Measurements from ENCODE around the gene HTD2.

HTD2 gene

DNA sequence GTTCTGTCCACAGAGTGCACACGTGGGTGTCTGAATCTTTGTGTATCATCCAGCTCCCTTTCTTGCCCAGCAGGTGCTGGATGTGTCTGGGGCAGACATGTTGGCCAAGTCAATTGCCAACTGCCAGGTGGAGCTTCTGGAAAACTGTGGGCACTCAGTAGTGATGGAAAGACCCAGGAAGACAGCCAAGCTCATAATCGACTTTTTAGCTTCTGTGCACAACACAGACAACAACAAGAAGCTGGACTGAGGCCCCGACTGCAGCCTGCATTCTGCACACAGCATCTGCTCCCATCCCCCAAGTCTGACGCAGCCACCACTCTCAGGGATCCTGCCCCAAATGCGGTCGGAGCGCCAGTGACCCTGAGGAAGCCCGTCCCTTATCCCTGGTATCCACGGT, 12.8 kb upstream of the HTD2 start:
- no peak for DNase-seq

DNA sequence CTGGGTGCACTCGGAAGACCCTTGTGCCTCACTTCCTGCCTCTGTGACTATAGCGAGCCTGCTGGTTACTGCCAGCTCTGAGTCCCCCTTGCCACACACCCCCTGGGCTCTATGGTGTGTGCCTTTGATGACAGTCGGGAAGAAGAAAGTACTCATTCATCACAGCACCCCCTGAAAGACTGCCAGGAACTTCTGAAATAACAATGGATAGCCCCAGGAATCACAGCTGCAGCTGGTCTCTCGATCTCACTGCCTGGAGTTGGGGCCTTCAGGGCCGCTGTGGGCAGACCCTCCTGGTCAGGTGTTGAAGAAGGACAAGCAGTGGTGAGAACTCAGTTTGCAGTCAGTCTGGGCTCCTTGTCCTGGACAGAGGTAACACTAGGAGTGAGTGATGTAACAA, 10.1 kb upstream of the HTD2 start:
- DNase-seq, result no peak

DNA sequence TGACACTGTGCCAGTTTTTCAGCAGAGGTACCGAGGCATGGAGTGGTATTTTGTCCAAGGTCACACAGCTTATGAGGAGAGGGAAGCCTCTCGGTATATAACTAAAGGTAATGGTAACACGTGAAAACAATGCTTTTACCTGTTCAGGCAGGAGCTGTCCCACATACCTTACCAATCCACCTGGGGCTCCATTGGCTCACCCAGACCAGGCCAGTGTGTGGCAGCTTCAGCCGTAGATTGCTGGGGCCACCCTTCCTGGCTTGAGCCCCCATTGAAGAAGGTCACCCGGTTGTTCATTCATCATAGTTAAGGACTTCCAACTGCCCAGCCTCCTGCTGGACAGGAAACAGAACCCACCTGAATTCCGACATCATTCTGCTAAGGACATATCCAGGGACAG, 9.5 kb upstream of the HTD2 start:
- DNase-seq, result no peak

DNA sequence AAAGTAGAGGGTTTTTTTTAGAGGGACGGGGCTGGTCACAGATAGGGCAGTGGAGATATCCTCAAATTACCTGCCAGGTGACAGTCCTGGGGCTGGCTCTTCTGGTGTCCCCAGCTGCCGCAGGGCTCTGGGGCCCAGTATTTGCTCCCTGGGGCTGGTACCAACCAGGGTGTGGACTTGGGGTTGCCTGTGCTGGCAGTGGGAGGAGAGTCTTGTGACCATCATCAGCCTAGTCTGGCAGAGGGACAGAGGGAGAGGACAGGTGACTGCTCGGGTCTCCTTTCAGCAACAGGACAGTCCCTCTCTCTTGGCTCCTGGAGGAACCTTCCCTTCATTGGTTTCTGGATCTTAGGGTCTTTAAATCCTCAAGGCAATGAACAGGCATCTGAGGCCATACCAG, 8.1 kb upstream of the HTD2 start:
- DNase-seq, result no peak

DNA sequence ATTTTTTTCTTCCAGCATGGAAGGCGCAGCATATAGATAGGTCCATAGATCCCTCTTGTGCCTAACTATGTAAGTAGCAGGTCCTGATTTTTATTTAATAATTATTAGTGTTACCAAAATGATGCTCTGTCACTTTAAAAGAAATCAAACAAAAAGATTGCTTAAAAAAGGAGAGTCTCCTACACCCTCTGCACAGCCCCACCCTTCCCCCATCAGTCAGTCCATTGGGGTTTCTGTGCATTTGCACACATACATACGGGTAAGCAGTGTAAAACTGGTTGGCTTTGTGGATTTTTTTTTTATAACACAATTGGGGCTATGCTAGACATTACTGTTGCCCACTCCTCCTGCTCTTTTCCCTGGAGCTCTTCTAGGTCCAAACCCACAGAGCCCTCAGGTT, 7.2 kb upstream of the HTD2 start:
- no peak for DNase-seq

DNA sequence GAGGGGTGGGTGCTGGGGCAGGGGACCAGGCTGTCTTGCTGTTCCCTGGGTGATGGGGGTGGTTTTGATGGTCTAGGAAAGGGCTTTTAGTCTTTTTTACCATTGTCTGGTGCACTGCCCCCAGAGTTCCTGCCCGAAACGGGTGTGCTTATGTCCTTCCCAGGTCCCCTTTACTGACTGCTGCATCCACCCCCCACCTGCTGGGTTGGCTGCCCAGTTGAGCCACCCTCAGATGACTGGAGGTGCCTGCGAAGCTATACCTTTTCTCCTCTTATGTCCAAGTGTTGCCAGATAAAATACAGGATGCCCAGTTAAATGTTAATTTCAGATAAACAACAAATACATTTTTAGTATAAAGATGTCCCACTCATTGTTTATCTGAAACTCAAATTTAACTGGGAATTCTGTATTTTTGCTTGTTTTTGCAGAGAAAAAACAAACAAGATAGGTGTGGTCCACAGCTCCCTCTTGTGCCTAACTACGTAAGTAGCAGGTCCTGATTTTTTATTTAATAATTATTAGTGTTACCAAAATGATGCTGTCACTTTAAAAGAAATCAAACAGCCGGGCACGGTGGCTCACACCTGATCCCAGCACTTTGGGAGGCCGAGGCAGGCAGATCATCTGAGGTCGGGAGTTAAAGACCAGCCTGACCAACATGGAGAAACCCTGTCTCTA, 6.3 kb upstream of the HTD2 start:
- no peak for DNase-seq

DNA sequence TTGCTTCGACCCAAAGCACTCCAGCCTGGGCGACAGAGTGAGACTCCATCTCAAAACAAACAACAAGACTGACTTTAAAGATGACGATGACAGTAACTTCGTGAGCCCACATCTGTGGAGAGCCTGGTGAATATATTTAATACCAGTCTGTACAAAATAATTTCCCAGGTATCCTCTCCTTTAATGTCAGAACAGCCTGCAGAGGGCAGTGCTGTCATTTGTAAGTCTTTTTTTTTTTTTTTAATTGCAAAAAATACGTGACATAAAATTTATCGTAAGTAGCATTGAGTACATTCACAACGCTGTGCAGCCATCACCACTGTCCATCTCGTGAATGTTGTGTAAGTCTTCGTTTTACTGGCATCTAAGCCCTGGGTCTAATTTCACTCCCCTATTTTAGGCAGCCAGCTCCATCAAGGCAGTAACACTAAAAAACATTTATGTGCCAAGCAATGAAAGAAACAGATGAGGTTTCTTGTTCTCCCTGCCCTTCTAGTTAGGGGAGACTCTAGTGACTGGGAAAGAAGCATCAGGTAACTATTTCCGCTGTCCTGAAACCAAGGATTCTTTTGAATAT, 1.4 kb downstream of the HTD2 start:
- no peak for DNase-seq

DNA sequence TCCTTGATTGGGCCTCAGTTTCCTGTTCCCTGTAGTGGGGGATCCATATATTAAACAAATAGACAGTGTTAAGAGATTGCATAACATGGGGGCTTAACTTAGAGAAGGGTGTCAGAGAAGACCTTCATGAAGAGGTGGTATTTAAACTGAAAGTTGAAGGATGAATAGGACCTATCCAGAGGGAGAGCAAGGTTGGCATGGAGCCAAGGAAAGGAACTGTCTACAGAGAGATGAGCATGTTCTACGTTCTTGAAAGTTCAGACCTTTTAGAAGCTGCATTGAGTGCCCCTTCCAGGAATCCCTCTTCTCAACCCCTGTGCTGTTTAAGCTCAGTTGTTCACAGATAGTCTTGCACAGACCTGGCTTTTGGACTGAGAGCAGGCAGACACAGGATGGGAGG, 2.4 kb downstream of the HTD2 start:
- no peak for DNase-seq

DNA sequence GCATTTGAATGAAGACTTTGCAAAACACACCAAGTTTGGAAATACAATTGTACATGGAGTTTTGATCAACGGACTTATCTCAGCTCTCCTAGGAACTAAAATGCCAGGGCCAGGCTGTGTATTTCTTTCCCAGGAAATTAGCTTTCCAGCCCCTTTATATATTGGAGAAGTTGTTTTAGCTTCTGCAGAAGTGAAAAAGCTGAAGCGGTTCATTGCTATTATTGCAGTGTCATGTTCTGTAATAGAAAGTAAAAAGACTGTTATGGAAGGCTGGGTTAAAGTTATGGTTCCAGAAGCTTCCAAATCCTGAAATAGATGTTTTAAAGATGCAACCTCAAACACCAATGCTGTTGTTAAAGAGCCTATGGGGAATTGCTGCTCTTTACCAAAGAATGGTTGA, 11.5 kb downstream of the HTD2 start:
- no peak for DNase-seq

DNA sequence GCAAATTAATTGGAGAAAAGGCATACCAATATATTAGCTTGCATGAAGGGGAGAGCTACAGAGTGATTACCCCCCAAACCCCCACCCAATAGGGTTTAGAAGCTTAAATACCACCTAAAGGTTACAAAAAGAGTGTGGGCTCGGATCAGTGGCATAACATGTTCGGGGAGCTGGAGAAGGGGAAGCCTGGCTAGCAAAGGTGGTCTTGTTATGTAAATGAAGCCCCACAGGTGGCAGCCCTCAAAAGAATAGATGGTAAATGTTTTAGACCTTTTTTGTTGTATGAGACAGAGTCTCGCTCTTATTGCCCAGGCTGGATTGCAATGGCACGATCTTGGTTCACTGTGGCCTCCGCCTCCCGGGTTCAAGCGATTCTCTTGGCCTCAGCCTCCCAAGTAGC, 15.5 kb downstream of the HTD2 start:
- DNase-seq, result no peak

DNA sequence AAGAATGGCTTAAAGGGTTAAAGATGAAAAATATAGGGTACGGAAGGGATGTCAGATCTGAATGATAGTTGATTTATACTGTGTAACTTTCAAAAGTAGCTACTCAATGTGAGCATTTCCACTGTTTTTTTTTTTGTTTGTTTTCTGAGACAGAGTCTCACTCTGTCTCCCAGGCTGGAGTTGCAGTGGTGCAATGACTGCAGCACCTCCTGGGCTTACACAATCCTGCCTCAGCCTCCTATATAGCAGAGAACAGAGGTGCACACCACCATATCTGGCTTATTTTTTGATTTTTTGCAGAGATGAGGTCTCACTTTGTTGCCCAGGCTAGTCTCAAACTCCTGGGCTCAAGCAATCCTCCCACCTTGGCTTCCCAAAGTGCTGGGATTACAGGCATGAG, 16.5 kb downstream of the HTD2 start:
- no peak for DNase-seq

DNA sequence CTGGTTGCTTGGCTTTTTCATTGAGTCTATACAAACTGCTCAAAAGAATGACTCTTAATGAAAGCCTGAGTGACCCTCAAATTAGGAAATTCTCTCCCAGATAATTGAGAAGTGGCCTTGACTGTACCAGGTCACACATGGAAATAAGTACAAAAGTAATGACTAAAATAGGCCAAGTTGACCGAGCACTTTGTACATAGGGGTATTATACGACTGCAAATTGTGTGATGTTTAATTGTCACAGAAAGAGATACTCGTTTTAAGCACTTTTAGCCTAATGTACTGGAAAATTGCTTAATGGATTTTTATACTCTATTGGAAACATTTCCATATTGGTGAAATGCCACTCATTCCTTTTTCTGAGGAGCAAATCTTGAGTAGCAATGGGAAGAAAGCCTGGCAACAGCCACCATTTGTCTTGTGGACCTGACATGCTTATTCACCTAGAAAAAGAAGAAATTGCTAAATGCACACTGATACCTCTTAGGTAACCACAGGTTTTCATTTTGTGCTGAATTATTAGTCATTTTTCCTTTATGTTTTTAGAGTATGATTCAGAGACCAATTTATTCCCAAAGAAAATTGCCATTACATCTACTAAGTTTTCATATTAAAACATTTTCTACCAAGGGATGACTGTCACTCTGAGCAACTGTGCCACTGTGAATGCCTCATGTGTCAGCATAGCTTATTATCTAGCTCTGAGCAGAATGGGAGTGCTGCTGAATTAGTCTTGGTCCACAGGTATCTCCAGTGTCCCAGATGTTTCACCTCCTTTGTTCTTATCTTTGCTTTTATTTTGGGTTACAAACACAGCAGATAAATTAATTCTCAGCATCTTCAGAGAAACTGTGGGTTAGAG, 17.4 kb downstream of the HTD2 start:
- no peak for DNase-seq

DNA sequence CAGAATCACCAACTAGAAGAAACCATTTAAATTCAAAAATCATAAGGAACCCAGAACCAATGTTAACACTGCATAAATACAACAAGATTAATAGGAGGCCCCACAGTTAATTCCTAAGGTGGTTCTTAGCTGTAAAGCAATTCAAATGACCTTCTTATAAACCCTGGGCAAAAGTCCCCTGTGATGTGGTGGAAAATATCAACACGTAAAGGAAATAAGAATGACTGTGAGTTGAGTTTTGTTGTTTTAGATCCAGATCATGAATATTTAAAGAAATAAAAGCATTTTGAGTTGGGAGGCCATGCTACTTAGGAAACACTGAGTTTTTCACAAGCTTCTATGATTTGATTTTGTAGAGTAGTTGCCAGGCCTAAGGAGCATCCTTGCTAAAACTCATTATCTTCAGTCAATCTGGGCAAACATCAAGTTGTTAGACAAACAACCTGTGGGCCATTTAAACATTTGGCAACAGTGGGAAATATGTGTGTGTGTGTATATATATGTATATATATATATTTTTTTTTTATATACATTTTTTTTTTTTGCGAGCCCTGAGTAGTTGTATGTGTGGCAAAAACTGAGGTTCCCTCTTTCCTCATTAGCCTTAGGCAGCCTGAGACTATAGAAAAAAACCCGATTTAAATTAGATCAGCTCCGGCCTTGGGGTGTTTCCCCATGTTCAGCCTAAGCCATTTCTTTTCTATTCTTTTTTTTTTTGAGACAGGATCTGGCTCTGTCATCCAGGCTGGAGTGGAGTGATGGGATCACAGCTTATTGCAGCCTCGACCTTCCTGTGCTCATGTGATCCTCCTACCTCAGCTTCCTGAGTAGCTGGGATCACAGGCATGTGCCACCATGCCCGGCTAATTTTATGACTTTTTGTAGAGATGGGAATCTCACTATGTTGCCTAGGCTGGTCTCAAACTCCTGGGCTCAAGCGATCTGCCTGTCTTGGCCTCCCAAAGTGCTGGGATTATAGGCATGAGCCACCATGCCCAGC, 18.4 kb downstream of the HTD2 start:
- no peak for DNase-seq

DNA sequence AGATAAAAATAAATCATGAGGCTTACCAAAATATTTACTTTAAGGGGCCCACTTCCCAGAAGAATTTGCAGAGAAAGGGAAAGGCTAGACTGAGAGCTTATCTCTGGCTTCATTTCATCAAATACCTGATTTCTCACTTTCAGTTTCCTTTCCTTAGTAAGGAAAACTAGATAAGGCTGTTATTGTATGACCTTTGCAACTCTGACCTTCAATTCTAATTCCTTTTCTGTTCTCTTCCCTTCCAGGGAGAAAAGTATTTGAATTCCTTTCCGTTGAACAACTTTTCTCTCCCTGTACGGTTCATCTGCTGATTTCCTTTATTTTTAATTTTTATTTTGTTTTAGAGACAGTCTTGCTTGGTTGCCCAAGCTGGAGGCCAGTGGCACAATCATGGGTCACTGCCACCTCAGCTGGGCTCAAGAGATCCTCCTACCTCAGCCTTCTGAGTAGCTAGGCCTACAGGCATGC, 19.2 kb downstream of the HTD2 start:
- DNase-seq, result no peak

DNA sequence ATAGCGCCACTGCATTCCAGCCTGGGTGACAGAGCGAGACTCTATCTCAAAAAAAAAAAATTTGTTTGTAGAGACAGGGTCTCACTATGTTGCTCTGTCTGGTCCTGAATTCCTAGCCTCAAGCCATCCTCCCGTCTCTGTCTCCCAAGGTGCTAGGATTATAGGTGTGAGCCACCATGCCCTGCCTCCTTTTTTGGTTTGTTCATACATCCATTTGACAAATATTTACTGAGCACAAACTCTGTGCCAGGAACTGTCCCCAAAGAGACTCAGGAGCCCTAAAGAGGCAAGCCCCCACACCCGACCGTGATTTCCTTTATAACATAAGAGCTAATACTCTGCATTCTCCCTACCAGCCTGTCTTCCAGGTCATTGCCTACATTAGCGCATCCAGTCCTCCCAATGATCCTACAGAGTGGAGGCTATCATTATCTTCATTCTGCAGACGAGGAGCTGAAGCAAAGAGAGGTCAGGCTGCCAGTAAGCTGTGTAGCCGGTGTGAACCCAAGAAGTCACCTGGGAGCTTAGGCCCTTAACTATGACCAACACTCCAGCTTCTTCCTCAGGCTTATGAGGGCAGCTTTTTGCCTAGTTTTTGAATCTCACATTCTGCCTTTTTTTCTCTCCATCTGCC, 20.1 kb downstream of the HTD2 start:
- DNase-seq, result no peak

DNA sequence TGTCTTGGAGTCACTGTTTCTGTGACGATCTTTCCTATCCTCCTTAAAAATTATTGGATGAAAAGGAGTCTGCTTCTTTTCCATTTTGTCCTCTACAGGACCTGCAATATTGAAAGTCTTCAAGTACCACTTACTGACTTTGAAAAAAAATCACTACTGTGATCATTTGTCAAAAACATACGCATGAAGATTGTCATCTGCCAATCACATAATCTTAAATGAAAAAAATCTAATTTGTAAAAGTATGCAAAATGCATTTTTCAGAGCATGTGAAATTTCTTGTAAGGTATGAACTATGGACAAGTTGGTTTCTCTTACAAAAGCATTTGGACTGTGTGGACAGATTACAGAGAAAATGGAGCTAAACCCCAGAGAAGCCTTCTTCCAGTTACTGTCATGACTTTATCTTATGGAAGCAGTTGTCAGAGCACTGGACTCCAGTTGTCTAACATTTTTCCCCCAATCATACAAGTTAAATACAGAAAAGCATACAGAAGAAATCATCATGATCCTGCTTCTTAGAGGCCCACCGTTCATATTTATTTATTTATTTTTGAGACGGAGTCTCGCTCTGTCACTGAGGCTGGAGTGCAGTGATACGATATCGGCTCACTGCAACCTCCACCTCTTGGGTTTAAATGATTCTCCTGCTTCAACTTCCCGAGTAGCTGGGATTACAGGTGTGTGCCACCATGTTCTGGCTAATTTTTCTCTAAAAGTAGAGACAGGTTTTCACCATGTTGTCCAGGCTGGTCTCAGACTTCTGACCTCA, 23.0 kb downstream of the HTD2 start:
- no peak for DNase-seq

DNA sequence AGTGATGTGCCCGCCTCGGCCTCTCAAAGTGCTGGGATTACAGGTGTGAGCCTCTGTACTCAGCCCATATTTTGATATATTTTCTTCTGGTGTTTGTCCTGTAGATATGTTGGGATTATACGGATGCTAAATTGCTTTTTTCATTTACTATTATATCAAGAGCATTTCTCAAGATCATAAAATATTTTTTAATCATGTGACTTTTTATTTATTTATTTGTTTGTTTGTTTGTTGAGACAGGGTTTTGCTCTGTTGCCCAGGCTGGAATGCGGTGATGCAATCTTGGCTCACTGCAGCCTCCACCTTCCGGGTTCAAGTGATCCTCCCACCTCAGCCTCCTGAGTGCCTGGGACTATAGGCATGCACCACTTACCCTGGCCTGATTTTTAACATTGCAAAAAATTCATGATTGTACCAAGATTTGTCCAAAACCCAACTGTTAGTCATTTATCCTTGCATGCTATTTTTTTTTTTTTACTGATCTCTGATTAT, 23.6 kb downstream of the HTD2 start:
- DNase-seq, result no peak

DNA sequence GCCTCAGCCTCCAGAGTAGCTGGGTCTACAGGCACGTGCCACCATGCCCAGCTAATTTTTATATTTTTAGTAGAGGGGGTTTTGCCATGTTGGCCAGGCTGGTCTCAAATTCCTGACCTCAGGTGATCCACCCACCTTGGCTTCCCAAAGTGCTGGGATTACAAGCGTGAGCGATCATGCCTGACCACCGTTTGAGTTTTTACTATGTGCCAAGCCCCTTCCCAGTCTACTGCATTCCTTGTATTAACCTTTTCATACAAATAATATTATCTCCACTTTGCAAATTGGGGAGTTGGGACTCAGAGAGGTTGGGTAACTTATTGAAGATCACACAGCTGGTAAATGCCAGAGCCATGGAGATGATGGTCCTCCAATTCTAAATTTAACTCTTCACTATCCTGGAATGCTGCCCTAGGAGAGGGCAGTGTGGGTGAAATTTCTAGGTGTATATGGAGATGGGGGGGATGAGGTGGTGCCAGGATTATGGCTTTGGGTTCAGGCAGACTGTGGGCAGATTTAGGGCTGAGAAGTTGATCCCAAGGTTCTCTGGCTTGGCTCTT, 25.4 kb downstream of the HTD2 start:
- DNase-seq, result no peak

DNA sequence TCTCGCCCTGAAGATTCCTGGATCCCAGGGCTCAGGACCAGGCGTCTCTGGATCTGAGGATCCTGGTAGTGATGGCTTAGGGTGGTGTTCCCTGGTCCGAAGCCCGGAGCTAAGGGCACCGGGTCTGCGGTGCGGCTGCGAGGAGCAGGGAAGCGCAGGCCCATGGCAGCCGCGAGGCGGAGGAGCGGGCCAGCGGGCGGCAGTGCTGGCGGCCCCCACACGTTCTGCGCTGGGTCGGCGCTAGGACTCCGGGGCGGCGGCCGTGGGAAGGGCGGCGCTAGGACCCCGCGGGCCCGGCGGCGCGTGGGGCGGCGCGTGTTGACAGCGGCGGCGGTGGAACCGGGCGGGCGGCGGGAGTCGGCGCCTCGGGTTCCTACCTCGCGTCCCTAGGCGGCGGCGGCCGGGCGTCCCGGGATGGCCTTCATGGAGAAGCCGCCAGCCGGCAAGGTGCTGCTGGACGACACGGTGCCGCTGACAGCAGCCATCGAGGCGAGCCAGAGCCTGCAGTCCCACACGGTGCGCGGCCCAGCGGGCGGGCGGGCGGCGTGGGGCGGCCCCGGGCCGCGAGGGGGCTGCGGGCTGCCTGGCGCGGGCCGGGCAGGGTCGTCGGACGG, 26.4 kb downstream of the HTD2 start, which contains the start of gene PXK:
Gene PXK, plus strand, starts transcription at position 318 of the 614 bp plus-strand sequence. Its CDS starts 97 bp downstream, at position 415.
- peak; percentile 29 for DNase-seq

Measured in NCI-H1092 (cell line).